Measurements from ENCODE around the gene DNAH6.
A peak's percentile ranks its signal among the peaks of the same experiment; 100 is the strongest.

Gene DNAH6

DNA sequence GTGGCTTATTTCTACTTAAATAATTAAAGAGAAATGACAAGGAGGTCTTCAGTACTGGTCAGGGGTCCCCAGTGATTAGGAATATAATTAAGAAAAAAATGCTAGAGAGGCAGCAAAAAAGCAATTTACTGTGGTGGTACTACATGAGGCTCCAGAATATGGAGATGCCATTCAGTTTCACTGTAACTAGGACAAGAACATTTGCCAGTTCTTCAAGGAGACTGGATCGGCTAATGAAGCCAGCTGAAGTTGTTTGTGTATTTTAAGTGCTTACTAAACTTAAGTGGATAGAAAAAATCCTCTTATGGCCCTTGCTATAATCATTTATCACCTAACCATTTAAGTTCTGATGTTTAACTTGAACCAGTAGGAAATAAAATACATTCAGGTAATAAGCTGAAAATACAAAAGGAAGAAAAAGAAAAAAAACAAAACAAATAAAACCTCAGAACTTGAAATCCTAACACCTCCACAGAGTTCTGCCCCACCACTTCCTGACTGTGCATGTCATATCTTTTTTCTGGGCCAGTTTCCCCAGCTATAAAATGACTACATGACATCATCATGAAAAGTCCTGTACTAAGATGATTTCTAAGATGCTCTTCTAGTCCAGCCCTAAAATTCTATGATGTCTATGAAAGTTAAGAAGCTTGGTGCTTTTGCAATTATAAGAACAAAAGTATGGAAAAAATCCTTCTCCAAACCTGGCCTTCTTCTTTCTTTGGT lies 266.6 kb downstream of the DNAH6 start:
- H3K9me3 Mint-ChIP-seq: peaks cover 16% of the 10 kb centered on the region
- H3K27me3 Mint-ChIP-seq (ENCODE audit: low read depth): no peaks in the 10 kb centered on the region
- H3K36me3 Mint-ChIP-seq (ENCODE audit: low read depth): peaks cover 15% of the 10 kb centered on the region
- H3K4me1 Mint-ChIP-seq (ENCODE audit: low read depth): peaks cover 57% of the 10 kb centered on the region
- H3K4me3 Mint-ChIP-seq: peak overlapping the region; percentile 54
- H3K27ac Mint-ChIP-seq: peak overlapping the region; percentile 91

DNA sequence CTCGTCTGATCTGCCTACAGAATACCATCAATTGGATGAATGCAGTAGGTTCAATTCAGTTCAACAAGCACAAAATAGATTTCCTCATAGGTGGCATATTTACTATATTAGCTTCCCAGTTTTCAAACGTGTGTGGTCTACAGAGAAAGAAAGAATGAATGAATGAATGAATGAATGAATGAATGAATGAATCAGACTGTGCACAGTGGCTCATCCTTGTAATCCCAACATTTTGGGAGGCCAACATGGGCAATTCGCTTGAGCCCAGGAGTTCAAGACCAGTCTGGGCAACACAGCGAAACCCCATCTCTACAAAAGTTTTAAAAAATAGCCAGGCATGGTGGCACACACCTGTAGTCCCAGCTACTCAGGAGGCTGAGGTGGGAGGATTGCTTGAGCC lies 269.7 kb downstream of the DNAH6 start:
- H3K4me3 Mint-ChIP-seq: no peak overlapping the region
- H3K4me1 Mint-ChIP-seq (ENCODE audit: low read depth): peaks cover 34% of the 10 kb centered on the region
- no peak overlapping the region for H3K27ac Mint-ChIP-seq
- H3K36me3 Mint-ChIP-seq (ENCODE audit: low read depth): peaks cover 8% of the 10 kb centered on the region
- H3K9me3 Mint-ChIP-seq: peaks cover 7% of the 10 kb centered on the region
- H3K27me3 Mint-ChIP-seq (ENCODE audit: low read depth): no peaks in the 10 kb centered on the region

DNA sequence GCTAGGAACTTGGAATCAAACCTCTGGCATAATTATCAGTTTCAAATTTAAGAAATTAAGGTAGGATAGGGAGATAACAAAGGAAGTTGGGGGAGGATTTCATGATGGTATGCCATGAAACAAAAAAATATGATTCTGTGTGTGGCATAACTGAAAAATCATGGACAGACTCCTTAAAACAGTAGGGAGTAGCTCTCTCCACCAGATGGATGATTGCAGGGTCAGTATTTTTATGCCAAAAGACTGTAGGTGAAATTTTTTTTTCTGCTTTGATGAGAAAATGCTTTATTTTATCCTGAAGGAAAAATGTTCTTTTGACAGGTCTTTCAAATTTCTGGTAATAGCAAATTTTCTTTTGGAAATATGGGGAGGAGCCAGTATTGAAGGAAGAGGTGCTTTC lies 270.3 kb downstream of the DNAH6 start:
- Mint-ChIP-seq H3K4me3 (no peak overlapping the region), H3K27ac (no peak overlapping the region), H3K4me1 (ENCODE audit: low read depth) (peaks cover 27% of the 10 kb centered on the region), H3K9me3 (peaks cover 7% of the 10 kb centered on the region), H3K27me3 (ENCODE audit: low read depth) (no peaks in the 10 kb centered on the region), H3K36me3 (ENCODE audit: low read depth) (peaks cover 8% of the 10 kb centered on the region)

DNA sequence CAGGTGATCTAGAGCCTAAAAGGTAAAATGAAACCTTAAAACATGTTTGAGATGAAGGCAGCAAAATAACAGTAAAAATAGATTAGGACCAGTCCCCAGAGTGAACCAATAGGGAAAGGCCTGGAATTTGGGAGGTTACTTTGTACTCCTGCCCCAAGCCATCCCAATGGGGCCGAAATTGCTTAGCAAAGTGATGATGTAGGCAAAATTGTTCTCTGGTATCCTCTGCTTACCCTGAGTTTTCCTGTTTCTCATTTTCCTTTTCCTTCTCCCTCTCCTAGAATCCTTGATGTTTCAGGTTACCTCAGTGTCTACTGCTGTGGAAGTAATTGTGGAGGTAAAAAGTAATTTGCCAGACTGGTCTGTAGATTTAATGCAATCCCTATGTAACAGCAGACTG lies 271.7 kb downstream of the DNAH6 start:
- H3K27me3 Mint-ChIP-seq (ENCODE audit: low read depth): no peaks in the 10 kb centered on the region
- H3K36me3 Mint-ChIP-seq (ENCODE audit: low read depth): peaks cover 11% of the 10 kb centered on the region
- peaks cover 18% of the 10 kb centered on the region for H3K9me3 Mint-ChIP-seq
- no peak overlapping the region for H3K27ac Mint-ChIP-seq
- H3K4me3 Mint-ChIP-seq: no peak overlapping the region
- H3K4me1 Mint-ChIP-seq (ENCODE audit: low read depth): peaks cover 14% of the 10 kb centered on the region

DNA sequence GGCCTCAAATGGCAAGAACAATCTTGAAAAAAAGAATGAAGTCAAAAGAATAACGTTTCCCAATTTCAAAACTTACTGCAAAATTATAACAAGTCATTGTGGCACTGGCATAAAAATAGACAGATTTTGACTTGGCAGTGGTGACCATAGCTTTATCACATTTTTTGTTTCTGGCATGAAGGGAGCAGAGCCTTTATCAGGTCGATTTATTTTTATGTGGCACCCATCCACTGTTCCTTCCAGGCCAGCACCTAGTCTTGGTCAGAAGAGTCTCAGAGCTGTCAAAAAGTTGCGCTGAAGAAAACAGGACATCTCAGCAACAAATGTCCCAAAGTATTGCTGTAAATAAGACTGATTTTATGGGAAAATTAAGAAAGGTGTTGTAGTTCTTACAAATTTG lies 272.2 kb downstream of the DNAH6 start:
- no peaks in the 10 kb centered on the region for H3K27me3 Mint-ChIP-seq (ENCODE audit: low read depth)
- H3K4me3 Mint-ChIP-seq: no peak overlapping the region
- H3K27ac Mint-ChIP-seq: no peak overlapping the region
- peaks cover 17% of the 10 kb centered on the region for H3K9me3 Mint-ChIP-seq
- peaks cover 11% of the 10 kb centered on the region for H3K36me3 Mint-ChIP-seq (ENCODE audit: low read depth)
- peaks cover 12% of the 10 kb centered on the region for H3K4me1 Mint-ChIP-seq (ENCODE audit: low read depth)

DNA sequence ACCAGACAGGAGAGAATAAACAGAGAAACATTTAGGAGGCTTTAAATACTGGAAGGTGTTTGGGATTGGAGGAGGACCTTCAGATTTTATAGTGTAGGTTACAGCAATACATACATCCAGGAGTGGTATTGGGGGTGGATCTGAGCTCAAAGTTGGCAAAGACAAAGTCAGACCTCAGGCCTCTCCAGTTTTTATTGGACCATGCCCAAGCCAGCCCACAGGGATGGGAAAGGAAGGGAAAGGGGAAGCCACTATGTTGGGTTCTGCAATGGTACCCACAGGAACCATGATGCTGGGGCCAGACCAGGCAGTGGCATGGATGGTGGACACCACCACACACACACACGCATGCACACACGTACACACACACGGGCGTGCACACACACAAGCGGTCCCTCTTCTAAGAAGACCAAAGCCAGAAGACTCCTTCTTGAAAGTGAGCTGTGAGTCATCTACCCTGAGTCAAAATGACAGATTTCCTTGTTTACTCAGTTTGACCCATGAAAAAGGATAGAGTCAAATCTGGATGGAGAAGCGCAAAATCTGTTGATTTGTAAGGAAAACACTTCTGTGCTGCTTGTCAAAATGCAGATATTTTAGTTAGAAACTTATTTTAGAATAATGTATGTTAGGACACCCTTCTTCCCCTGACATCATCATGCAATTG lies 276.7 kb downstream of the DNAH6 start:
- Mint-ChIP-seq H3K27ac (no peak overlapping the region), H3K27me3 (ENCODE audit: low read depth) (no peaks in the 10 kb centered on the region), H3K4me1 (ENCODE audit: low read depth) (peaks cover 3% of the 10 kb centered on the region), H3K9me3 (peaks cover 11% of the 10 kb centered on the region), H3K4me3 (no peak overlapping the region), H3K36me3 (ENCODE audit: low read depth) (peaks cover 6% of the 10 kb centered on the region)

DNA sequence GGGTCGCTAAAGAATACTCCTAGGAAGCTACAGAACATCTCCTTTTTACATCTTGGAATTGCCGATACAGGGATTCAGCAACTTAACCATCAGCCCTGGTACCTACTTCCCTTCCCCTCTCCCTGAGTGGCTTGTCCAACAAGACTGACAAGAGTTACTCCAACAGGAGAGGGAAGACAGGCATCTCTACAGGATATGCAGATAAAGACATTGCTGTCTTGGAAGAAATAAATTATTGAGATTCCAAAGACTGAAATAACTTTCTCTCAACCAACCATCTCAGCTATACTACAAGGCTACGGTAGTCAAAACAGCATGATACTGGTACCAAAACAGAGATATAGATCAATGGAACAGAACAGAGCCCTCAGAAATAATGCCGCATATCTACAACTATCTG lies 277.3 kb downstream of the DNAH6 start:
- H3K9me3 Mint-ChIP-seq: peaks cover 11% of the 10 kb centered on the region
- peaks cover 3% of the 10 kb centered on the region for H3K4me1 Mint-ChIP-seq (ENCODE audit: low read depth)
- H3K36me3 Mint-ChIP-seq (ENCODE audit: low read depth): peaks cover 6% of the 10 kb centered on the region
- no peak overlapping the region for H3K27ac Mint-ChIP-seq
- no peaks in the 10 kb centered on the region for H3K27me3 Mint-ChIP-seq (ENCODE audit: low read depth)
- H3K4me3 Mint-ChIP-seq: no peak overlapping the region

DNA sequence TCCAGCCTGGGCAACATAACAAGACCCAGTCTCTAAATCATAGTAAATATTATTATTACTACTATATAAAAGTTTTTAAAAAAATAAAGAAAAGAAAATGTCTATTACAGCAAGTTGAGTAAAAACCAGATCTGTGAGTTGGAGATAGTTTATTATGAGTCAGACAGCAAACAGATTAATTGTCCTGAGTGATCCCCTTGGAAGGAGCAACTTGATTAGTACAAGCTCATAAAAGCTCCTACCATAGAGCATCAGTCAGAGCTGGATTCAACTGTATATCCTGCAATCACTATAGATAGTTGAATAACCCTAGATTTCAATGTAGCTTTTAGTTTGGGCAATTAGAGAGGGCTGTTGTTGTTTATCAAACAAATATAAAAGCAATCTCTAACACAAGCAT lies 280.5 kb downstream of the DNAH6 start:
- H3K27me3 Mint-ChIP-seq (ENCODE audit: low read depth): no peaks in the 10 kb centered on the region
- H3K27ac Mint-ChIP-seq: no peak overlapping the region
- peaks cover 6% of the 10 kb centered on the region for H3K36me3 Mint-ChIP-seq (ENCODE audit: low read depth)
- H3K9me3 Mint-ChIP-seq: peaks cover 11% of the 10 kb centered on the region
- H3K4me3 Mint-ChIP-seq: no peak overlapping the region
- peaks cover 14% of the 10 kb centered on the region for H3K4me1 Mint-ChIP-seq (ENCODE audit: low read depth)

DNA sequence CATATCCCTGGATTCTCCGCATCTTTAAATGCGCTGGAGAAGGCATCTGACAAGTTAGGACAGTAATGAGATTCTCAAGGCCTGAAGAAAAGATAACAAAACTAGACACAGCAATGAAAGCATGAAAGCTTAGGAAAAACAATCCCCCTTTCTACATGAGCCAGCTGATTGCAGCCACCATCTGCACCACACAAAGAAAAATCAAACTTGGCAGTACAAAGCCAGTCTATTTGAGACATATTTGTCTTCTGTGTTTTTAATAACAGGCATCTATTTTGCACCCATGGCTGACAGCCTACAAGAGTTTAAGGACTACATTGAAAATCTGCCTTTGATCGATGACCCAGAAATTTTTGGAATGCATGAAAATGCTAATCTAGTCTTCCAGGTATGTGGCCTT lies 281.0 kb downstream of the DNAH6 start:
- peaks cover 6% of the 10 kb centered on the region for H3K36me3 Mint-ChIP-seq (ENCODE audit: low read depth)
- no peaks in the 10 kb centered on the region for H3K27me3 Mint-ChIP-seq (ENCODE audit: low read depth)
- H3K9me3 Mint-ChIP-seq: peaks cover 11% of the 10 kb centered on the region
- no peak overlapping the region for H3K27ac Mint-ChIP-seq
- peaks cover 17% of the 10 kb centered on the region for H3K4me1 Mint-ChIP-seq (ENCODE audit: low read depth)
- no peak overlapping the region for H3K4me3 Mint-ChIP-seq

DNA sequence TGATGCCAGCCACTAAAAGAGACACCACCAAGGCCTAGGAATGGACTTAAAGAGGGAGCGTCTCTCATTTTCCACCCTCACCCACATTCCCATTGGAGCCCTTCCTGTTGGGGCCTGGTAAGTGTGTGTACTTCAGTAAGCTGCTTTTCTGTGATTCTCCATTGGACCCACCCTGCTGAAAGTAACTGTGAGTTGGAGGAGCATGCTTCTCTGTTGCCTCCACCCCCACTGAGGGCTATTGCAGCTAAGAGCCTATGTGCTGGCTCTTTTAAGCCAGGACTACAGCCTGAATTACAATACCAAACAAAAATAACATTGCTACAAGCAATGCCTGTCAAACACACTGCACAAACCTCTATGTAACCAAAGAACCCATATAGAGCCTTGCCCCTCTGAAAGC lies 283.5 kb downstream of the DNAH6 start:
- Mint-ChIP-seq H3K9me3 (peaks cover 11% of the 10 kb centered on the region), H3K27me3 (ENCODE audit: low read depth) (peaks cover 7% of the 10 kb centered on the region), H3K4me3 (peak overlapping the region; percentile 32), H3K36me3 (ENCODE audit: low read depth) (peaks cover 1% of the 10 kb centered on the region), H3K4me1 (ENCODE audit: low read depth) (peaks cover 14% of the 10 kb centered on the region), H3K27ac (no peak overlapping the region)

DNA sequence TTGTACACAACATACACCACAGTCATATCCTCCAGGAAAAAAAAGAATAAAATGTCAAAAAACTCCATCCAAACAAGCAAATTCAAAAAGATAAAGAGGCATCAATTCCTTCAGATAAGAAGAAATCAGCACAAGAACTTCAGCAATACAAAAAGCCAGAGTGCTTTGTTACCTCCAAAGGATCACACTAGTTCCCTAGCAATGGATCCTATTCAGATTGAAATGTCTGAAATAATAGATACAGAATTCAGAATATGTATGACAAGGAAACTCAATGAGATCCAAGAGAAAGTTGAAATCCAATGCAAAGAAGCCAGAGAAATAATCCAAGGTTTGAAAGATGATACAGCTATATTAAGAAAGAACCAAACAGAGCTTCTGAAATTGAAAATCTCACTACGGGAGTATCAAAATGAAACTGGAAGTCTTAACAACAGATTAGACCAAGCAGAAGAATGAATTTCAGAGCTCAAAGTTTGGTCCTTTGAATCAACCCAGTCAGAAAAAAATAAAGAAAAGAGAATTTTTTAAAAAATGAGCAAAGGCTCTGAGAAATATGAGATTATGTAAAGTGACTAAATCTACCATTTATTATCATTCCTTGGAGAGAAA lies 284.0 kb downstream of the DNAH6 start:
- H3K4me3 Mint-ChIP-seq: peak overlapping the region; percentile 32

DNA sequence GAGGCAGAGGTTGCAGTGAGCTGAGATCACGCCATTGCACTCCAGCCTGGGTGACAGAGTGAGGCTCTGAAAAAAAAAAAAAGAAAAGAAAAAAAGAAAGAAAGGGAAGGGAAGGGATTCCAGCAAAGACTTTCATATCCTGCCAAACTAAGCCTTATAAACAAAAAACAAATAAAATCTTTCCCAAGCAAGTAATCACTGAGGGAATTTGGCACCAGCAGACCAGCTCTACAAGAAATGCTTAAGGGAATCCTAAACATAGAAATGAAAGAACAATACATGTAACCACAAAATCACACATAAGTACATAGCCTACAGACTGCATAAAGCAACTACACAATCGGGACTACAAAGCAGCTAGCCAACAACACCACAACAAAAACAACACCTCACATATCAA lies 285.5 kb downstream of the DNAH6 start:
- H3K27ac Mint-ChIP-seq: no peak overlapping the region
- H3K36me3 Mint-ChIP-seq (ENCODE audit: low read depth): peaks cover 1% of the 10 kb centered on the region
- no peak overlapping the region for H3K4me3 Mint-ChIP-seq

More for the DNA sequence above, 284.0 kb downstream of the DNAH6 start:
- Mint-ChIP-seq H3K27ac (no peak overlapping the region), H3K27me3 (ENCODE audit: low read depth) (peaks cover 7% of the 10 kb centered on the region), H3K9me3 (peaks cover 11% of the 10 kb centered on the region), H3K36me3 (ENCODE audit: low read depth) (peaks cover 1% of the 10 kb centered on the region), H3K4me1 (ENCODE audit: low read depth) (peaks cover 14% of the 10 kb centered on the region)

DNA sequence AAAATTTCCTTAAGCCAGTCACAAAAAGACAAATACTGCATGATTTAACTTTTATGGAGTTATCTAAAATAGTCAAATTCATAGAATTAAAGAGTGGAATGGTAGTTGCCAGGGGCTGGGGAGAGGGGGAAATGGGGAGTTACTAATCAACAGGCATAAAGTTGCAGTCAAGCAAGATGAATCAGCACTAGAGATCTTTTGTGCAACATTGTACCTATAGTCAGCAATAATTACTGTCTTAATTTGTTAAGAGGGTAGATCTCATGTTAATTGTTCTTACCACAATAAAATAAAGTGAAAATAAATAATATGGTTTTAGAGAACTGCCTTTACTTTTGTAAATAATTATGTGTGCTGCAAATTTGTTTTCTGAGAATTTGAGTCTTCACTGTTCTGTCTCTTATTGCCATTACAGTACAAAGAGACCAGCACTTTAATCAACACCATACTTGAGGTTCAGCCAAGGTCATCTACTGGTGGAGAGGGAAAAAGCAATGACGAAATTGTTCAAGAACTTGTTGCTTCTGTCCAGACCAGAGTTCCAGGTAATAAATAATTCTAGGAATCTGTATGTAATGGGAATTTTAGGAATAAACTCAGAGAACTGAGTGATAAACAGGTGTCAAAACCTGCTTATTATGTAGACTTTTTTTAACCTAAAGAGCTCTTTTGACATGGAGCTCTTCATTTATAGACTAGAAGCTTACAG lies 289.1 kb downstream of the DNAH6 start:
- Mint-ChIP-seq H3K9me3 (peaks cover 11% of the 10 kb centered on the region), H3K27me3 (ENCODE audit: low read depth) (peaks cover 7% of the 10 kb centered on the region), H3K36me3 (ENCODE audit: low read depth) (peaks cover 3% of the 10 kb centered on the region), H3K4me3 (no peak overlapping the region), H3K27ac (no peak overlapping the region), H3K4me1 (ENCODE audit: low read depth) (peaks cover 8% of the 10 kb centered on the region)

More for the DNA sequence above, 285.5 kb downstream of the DNAH6 start:
- Mint-ChIP-seq H3K4me1 (ENCODE audit: low read depth) (peaks cover 14% of the 10 kb centered on the region), H3K27me3 (ENCODE audit: low read depth) (peaks cover 7% of the 10 kb centered on the region), H3K9me3 (peaks cover 11% of the 10 kb centered on the region)

DNA sequence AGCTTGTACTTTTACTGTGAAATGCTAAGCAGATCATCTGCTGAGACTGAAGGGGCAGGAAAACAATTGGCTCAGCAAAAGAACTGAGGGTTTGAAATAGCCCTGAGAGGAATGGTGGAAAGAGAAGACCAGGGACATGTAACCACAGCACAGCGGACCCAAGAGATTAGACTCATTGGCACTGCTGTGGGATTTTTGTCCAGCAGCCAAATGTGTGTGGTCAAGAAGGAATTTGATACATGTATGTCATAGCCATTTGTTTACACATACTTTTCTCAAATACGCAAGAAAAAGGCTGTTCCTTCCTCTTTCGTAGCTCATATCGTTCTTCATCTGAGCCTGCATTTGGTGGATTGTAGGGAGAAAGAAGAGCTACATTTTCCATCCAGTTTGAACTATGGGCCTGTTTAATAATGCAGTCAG lies 290.8 kb downstream of the DNAH6 start:
- H3K4me3 Mint-ChIP-seq: no peak overlapping the region
- H3K9me3 Mint-ChIP-seq: peaks cover 8% of the 10 kb centered on the region
- peaks cover 7% of the 10 kb centered on the region for H3K27me3 Mint-ChIP-seq (ENCODE audit: low read depth)
- H3K4me1 Mint-ChIP-seq (ENCODE audit: low read depth): peaks cover under 1% of the 10 kb centered on the region
- peaks cover 3% of the 10 kb centered on the region for H3K36me3 Mint-ChIP-seq (ENCODE audit: low read depth)
- no peak overlapping the region for H3K27ac Mint-ChIP-seq

All from T-helper 1 cell treated with Interleukin-12 subunit alpha and Interleukin-12 subunit beta and Interleukin-4 antibody, amounts not matched to agents 30 μg/mL and 1 μg/mL, for 36 hours (primary cell).